ENCODE results near the gene COPZ1. TPM values are rescaled to one million over a fixed set of nuclear protein-coding genes. Genes with fewer than 3 reads are reported as not detected.

Gene COPZ1
- total and polyA plus RNA-seq, 9 of the 15 experiments (the other 6 are each of a cell fraction or from before 2014, with no cell fraction given) = 137 to 487 (median 233) TPM

GRCh38 chr12:54359762-54360351 is 34.9 kb downstream of the COPZ1 start (continued):
- TF ChIP-seq MNT (conservative IDR thresholded peaks at IDR 0.05) (0 out of 4 replicates have a peak, but pooled peaks of 1 of the 2 experiments have one; percentile 15), NCOA2 (IDR thresholded peaks at IDR 0.05; ENCODE audit: partially characterized antibody in 2 of 2) (no peak), ARID3A (IDR thresholded peaks at IDR 0.05; ENCODE audit: borderline replicate concordance, low read depth, low read length) (no peak), HDAC2 (IDR thresholded peaks at IDR 0.05) (peak; percentile 99), ZNF408 (CRISPR knock-in tag; IDR thresholded peaks at IDR 0.05; ENCODE audit: low read depth) (no peak), SREBF2 (CRISPR knock-in tag; IDR thresholded peaks at IDR 0.05) (no peak), CREB5 (CRISPR knock-in tag; IDR thresholded peaks at IDR 0.05) (no peak), ZKSCAN1 (IDR thresholded peaks at IDR 0.05; ENCODE audit: low read depth, low read length) (no peak), KDM1A (IDR thresholded peaks at IDR 0.05) (peak; percentile 96 to 97), ZNF785 (CRISPR knock-in tag; IDR thresholded peaks at IDR 0.05) (no peak), ZNF165 (CRISPR knock-in tag; IDR thresholded peaks at IDR 0.05; ENCODE audit: borderline replicate concordance) (no peak), IFI16 (CRISPR knock-in tag; IDR thresholded peaks at IDR 0.05) (no peak), BCOR (IDR thresholded peaks at IDR 0.05) (peak; percentile 100), MYC (IDR thresholded peaks at IDR 0.05; ENCODE audit: low read depth, low read length) (no peak), MYC (CRISPR knock-in tag; IDR thresholded peaks at IDR 0.05; ENCODE audit: borderline replicate concordance, low read depth) (no peak), XRCC5 (IDR thresholded peaks at IDR 0.05; ENCODE audit: low read depth, low read length) (no peak), SMARCE1 (IDR thresholded peaks at IDR 0.05) (no peak), STAT5A (IDR thresholded peaks at IDR 0.05; ENCODE audit: borderline replicate concordance, low read length) (no peak), HNRNPK (IDR thresholded peaks at IDR 0.05; ENCODE audit: low read depth, low read length, poor library complexity, severe bottlenecking) (no peak), NUFIP1 (IDR thresholded peaks at IDR 0.05; ENCODE audit: partially characterized antibody) (no peak), FOSL1 (tag; conservative IDR thresholded peaks at IDR 0.05) (peak; percentile 81), SRSF9 (IDR thresholded peaks at IDR 0.05; ENCODE audit: borderline replicate concordance, low read depth, low read length) (no peak), FOXP1 (CRISPR knock-in tag; IDR thresholded peaks at IDR 0.05) (no peak; the same call in 1 of the 2 replicates), SMARCA4 (IDR thresholded peaks at IDR 0.05) (no peak), GTF2E2 (tag; IDR thresholded peaks at IDR 0.05) (no peak)
- TF ChIP-seq, protein P1, sequence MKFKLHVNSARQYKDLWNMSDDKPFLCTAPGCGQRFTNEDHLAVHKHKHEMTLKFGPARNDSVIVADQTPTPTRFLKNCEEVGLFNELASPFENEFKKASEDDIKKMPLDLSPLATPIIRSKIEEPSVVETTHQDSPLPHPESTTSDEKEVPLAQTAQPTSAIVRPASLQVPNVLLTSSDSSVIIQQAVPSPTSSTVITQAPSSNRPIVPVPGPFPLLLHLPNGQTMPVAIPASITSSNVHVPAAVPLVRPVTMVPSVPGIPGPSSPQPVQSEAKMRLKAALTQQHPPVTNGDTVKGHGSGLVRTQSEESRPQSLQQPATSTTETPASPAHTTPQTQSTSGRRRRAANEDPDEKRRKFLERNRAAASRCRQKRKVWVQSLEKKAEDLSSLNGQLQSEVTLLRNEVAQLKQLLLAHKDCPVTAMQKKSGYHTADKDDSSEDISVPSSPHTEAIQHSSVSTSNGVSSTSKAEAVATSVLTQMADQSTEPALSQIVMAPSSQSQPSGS (CRISPR knock-in tag; IDR thresholded peaks at IDR 0.05) = no peak
